ENCODE measurements around the gene AUTS2.
A peak's percentile ranks its signal among the peaks of the same experiment; 100 is the strongest.
"Not testable (repeated sequence)": the region's sequence is repeated elsewhere in the genome, so short reads cannot be mapped to it uniquely, and the experiment has no call there.

Gene AUTS2

GRCh38 chr7:70812511-70812910 lies 1214.2 kb downstream of the AUTS2 start:
- no peak for DNase-seq (ENCODE audit: low read depth in 2 of 2)

GRCh38 chr7:70822490-70822889 lies 1224.2 kb downstream of the AUTS2 start:
- not testable (repeated sequence) for DNase-seq (ENCODE audit: low read depth in 2 of 2)

GRCh38 chr7:70829221-70830059 lies 1231.2 kb downstream of the AUTS2 start:
- DNase-seq (ENCODE audit: low read depth in 2 of 2): peak; percentile 33 to 47

- no peak for DNase-seq (ENCODE audit: low read depth in 2 of 2)
Measured at GRCh38 chr7:70830060-70830395, 1231.8 kb downstream of the AUTS2 start.

- no peak for DNase-seq (ENCODE audit: low read depth in 2 of 2)
Measured at GRCh38 chr7:70830426-70830825, 1232.2 kb downstream of the AUTS2 start.

- DNase-seq (ENCODE audit: low read depth in 2 of 2): no peak
Measured at GRCh38 chr7:70833726-70834125, 1235.5 kb downstream of the AUTS2 start.

GRCh38 chr7:70834424-70834823 lies 1236.1 kb downstream of the AUTS2 start:
- no peak for DNase-seq (ENCODE audit: low read depth in 2 of 2)

GRCh38 chr7:70835658-70836057 lies 1237.4 kb downstream of the AUTS2 start:
- DNase-seq (ENCODE audit: low read depth in 2 of 2): no peak

GRCh38 chr7:70836279-70836678 lies 1238.0 kb downstream of the AUTS2 start:
- no peak for DNase-seq (ENCODE audit: low read depth in 2 of 2)

- DNase-seq (ENCODE audit: low read depth in 2 of 2): no peak
Measured at GRCh38 chr7:70836946-70837345, 1238.7 kb downstream of the AUTS2 start.

GRCh38 chr7:70837589-70837988 lies 1239.3 kb downstream of the AUTS2 start:
- DNase-seq (ENCODE audit: low read depth in 2 of 2): no peak

GRCh38 chr7:70838292-70838907 lies 1240.1 kb downstream of the AUTS2 start:
- no peak for DNase-seq (ENCODE audit: low read depth in 2 of 2)
